ENCODE results near the gene PEA15. TPM values are rescaled to one million over a fixed set of nuclear protein-coding genes. Genes with fewer than 3 reads are reported as not detected.

Gene PEA15
- polyA plus RNA-seq (2012; ENCODE audit: insufficient read length, low read depth): 181 TPM

GRCh38 chr1:160205242-160206035, at the start of gene PEA15:
PEA15 (plus strand) TSS chr1:160205384; CDS start chr1:160211545, 6,161 bp downstream.
- TF ChIP-seq POLR2AphosphoS5 (IDR thresholded peaks at IDR 0.05; ENCODE audit: low read depth, low read length) (0 out of 2 replicates have a peak, but pooled peaks have one; percentile 32), FOXP2 (optimal IDR thresholded peaks at IDR 0.05; ENCODE audit: borderline replicate concordance, extremely low read depth, extremely low read length, insufficient read depth) (no peak)

GRCh38 chr1:160156361-160156760, 48.8 kb upstream of the PEA15 start:
- TF ChIP-seq FOXP2 (optimal IDR thresholded peaks at IDR 0.05; ENCODE audit: borderline replicate concordance, extremely low read depth, extremely low read length, insufficient read depth) (no peak), REST (IDR thresholded peaks at IDR 0.05; ENCODE audit: insufficient read depth in 1 of 2, low read depth in 2 of 2, low read length in 2 of 2) (no peak), SIN3A (IDR thresholded peaks at IDR 0.05; ENCODE audit: borderline replicate concordance, insufficient read depth, low read length) (no peak), TAF1 (IDR thresholded peaks at IDR 0.05; ENCODE audit: borderline replicate concordance, insufficient read depth, low read length) (no peak), POLR2AphosphoS5 (IDR thresholded peaks at IDR 0.05; ENCODE audit: low read depth, low read length) (no peak)

GRCh38 chr1:160157174-160157573, 48.0 kb upstream of the PEA15 start:
- no peak for TF ChIP-seq SIN3A (IDR thresholded peaks at IDR 0.05; ENCODE audit: borderline replicate concordance, insufficient read depth, low read length)
- no peak for TF ChIP-seq POLR2AphosphoS5 (IDR thresholded peaks at IDR 0.05; ENCODE audit: low read depth, low read length)
- TF ChIP-seq REST (IDR thresholded peaks at IDR 0.05; ENCODE audit: insufficient read depth in 1 of 2, low read depth in 2 of 2, low read length in 2 of 2): no peak
- TF ChIP-seq TAF1 (IDR thresholded peaks at IDR 0.05; ENCODE audit: borderline replicate concordance, insufficient read depth, low read length): no peak
- TF ChIP-seq FOXP2 (optimal IDR thresholded peaks at IDR 0.05; ENCODE audit: borderline replicate concordance, extremely low read depth, extremely low read length, insufficient read depth): no peak

- TF ChIP-seq TAF1 (IDR thresholded peaks at IDR 0.05; ENCODE audit: borderline replicate concordance, insufficient read depth, low read length) (no peak), FOXP2 (optimal IDR thresholded peaks at IDR 0.05; ENCODE audit: borderline replicate concordance, extremely low read depth, extremely low read length, insufficient read depth) (no peak), REST (IDR thresholded peaks at IDR 0.05; ENCODE audit: insufficient read depth in 1 of 2, low read depth in 2 of 2, low read length in 2 of 2) (no peak), SIN3A (IDR thresholded peaks at IDR 0.05; ENCODE audit: borderline replicate concordance, insufficient read depth, low read length) (no peak), POLR2AphosphoS5 (IDR thresholded peaks at IDR 0.05; ENCODE audit: low read depth, low read length) (no peak)
Measured at GRCh38 chr1:160158031-160158430, 47.2 kb upstream of the PEA15 start.

- no peak for TF ChIP-seq POLR2AphosphoS5 (IDR thresholded peaks at IDR 0.05; ENCODE audit: low read depth, low read length)
Measured at GRCh38 chr1:160158534-160158933, 46.6 kb upstream of the PEA15 start.

GRCh38 chr1:160159846-160160245, 45.3 kb upstream of the PEA15 start:
- TF ChIP-seq REST (IDR thresholded peaks at IDR 0.05; ENCODE audit: insufficient read depth in 1 of 2, low read depth in 2 of 2, low read length in 2 of 2) (no peak), POLR2AphosphoS5 (IDR thresholded peaks at IDR 0.05; ENCODE audit: low read depth, low read length) (no peak)
